IPS-11a (cell line): ENCODE data around the gene ARAP1.

Source experiments
- H3K4me3 ChIP-seq: one replicate; pipeline ENCODE4 v1.5.1; 2013; ENCODE audit warnings: low read depth, low read length, control low read depth

ARAP1 gene

GRCh38 chr11:72668629-72669347, 83.4 kb downstream of the ARAP1 start:
- no peak overlapping the region for H3K4me3 ChIP-seq

GRCh38 chr11:72665911-72666472, 86.2 kb downstream of the ARAP1 start:
- no peak overlapping the region for H3K4me3 ChIP-seq

DNA sequence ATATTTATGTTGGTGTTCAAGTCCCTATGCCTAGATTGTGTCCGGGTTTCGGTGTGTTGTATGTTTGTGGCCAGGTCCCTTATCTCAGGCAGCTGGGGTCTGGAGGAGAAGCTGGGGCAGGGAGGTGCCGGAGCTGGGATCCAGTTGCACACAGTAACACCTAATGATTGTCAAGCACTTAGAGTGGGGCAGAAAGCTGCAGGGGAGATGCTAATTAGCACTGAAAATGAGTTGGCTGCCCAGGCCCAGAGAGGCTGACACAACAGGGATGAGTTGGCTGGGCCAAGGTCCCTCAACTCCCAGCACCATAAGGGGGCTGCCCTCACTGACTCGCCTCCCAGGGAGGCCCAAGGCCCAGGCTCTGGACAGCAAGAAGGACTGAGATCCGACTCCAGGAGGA, 90.2 kb downstream of the ARAP1 start:
- no peak overlapping the region for H3K4me3 ChIP-seq

DNA sequence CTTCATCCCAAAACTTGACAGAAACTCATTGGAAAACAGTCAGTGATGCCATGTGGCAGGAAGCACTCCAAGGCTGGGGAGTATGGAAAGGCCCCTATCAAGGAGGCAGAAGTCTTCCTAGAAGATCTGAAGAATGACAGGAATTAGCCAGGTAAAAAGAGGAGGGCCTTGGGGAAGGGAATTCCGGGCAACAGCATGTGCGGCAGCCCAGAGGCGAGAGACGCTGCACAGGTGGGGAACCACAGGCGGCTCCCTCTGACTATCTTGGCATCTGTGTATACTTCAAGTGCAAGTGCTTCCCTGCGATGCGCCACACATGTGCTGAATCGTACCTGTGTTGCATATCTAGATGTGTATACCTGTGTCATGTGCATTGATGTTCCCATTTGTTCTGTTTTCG, 90.7 kb downstream of the ARAP1 start:
- no peak overlapping the region for H3K4me3 ChIP-seq

DNA sequence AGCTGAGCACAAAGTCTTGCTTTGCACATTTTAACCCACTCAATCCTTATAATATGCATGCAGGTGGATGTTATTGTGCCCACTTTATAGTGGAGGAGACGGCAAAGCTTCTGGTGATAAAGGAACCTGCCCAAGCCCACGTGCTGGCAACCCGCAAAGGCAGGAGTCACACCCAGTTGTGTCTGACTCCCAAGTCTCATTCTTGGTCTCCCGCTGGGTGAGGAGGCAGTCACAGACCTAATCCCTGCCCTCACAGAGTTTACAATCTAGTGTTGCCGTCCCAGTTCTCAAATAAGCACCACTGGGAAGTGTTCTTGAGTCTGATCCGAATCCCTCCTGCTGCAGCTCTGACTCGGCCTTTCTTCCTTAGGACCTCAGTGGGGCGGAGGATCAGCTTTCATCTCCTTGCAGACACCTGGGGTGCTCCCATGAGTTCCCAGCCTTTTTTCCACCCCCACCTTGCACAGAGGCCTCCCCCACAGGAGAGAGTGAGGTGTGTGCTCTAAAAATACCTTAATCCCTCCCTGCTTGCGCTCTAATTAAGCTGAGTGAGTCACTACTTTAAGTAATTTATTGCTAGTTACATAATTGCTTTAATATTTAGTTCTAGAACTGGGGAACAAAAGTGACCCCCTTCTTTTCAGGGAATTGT, 93.1 kb downstream of the ARAP1 start:
- no peak overlapping the region for H3K4me3 ChIP-seq

GRCh38 chr11:72657411-72658100, 94.7 kb downstream of the ARAP1 start:
- no peak overlapping the region for H3K4me3 ChIP-seq

DNA sequence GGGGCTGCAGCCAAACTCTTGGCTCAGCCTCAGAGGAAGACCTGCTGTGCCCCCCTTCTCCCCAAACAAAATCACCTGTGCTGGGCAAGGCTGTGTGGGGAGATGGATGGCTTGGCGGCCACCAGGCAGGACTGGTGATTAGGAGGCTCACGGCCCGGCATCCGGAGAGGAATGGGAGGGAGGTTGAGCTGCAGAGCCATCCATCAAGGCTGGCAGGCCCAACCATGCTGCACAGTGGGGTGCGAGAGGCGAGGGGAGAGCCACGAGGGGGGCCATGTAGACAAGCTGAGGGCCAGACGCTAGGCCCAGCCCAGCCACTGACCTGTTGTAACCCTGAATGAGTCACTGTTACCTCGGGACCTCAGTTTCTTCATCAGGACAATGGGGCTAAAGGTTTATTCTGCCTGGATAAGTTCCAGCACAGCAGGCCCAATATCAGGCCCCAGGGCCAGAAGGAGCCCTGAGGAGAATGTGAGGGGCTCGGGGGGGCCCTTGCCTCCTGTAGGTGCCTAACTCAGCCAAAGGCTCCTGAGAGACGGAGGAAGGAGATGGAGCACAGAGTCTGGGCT, 96.2 kb downstream of the ARAP1 start:
- H3K4me3 ChIP-seq, result no peak overlapping the region

- no peak overlapping the region for H3K4me3 ChIP-seq
Measured at GRCh38 chr11:72655014-72655413, 97.2 kb downstream of the ARAP1 start.

DNA sequence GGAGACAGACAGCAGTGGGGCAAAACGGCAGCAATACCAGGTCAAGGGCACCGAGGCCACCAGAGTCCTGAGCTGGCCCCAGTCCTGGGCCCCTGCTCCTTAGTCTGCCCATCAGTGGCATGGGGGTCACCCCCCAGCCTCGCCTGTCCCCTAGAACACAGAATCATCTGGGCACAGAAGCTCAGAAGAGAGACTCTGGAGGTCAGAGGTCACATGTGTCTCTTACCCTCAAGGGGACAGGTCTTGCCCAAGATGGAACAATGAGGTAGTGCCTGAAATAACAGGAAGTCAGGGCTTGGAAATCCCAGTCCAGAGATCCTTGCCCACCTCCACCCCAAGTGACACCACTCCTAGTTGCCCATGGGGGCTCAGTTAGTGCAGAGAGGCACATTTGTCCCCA, 98.6 kb downstream of the ARAP1 start:
- no peak overlapping the region for H3K4me3 ChIP-seq

DNA sequence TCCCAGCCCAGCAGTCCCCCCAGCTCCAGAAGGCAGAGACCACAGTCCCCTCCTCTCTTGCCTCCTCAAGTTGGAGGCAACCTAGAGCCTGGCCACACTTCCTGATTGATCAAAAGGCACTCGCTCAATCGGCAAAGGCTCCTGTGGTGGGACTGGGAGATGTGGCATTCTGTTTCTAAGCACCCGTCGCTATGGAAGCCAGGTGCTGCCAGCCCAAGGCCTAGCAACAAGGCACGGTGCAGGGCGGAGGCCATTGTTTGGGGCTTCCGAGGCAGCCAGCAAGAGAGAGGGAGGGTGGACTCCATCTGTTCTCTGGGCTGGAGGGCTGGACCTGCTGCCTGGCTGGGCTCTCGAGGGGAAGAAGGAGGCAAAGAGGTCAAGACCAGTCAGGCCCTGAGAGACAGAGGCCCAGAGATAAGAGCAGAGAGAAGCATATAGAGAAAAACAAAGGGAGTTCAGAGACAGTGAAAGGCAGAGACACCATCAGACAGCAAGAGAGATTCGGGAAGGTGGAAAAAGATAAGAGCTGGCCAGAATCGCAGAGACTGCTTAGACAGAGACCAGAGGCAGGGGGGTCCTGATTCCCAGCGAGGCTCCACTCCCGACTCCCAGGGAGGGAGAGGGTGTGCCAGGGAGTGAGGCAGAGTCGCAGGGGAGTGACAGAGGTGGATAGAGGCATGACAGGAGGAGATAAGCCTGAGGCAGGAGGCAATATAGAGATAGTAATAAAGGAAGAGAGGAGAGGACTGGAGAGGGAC, 99.2 kb downstream of the ARAP1 start:
- H3K4me3 ChIP-seq, result no peak overlapping the region

DNA sequence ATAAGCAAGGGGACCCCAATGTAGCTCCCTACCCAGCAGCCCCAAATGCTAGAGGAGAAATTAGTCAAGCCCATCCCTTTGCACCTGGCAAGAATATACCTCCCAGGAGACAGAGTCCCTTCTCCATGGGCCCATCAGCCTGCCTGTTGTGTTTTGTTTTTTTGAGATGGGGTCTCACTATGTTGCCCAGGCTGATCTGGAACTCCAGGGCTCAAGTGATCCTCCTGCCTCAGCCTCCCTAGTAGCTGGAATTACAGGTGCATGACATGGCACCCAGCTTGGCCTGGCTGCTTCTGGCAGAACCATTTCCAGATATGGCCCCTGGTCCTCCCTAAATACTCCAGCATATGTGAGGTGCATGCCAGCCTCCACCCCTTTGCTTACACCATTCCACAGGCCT, 100.1 kb downstream of the ARAP1 start:
- H3K4me3 ChIP-seq, result no peak overlapping the region

DNA sequence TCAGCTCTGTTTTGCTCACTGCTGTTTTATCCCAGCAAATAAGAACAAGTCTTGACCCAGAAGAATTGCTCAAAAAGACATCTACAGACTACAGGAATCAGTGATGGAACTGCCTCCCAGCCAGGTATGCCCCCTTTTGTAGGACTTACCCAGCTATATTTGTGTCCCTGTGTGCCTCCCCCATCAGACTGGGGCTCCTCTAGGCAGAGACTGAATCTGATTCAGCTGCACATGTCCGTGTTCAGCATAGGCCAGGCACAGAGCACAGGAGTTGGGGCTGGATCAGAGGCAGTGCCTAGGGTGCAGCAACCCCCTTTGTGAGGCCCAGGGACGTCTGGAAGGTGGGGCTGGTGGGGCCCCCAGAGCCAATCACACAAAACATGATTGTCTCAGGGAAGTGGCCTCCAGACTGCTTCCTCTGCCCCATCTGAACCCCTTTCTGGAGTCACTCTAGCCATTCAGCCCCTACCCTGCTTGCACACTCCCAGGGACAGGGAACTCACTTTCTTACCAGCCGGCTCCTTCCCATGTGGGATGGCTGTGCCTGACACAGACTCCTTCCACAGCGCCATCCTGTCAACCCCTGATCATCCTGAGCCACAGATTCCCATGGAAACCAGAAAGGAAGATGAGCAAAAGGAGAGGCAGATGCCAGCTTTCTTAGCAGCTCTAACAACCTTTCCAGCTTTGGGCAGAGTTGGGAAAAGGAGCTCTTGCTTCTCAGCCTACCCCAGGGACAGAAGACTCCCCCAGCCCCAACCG, 102.8 kb downstream of the ARAP1 start:
- no peak overlapping the region for H3K4me3 ChIP-seq

- H3K4me3 ChIP-seq, result no peak overlapping the region
Measured at GRCh38 chr11:72648384-72649136, 103.6 kb downstream of the ARAP1 start.

- H3K4me3 ChIP-seq, result no peak overlapping the region
Measured at GRCh38 chr11:72647882-72648281, 104.3 kb downstream of the ARAP1 start.

GRCh38 chr11:72646472-72646871, 105.7 kb downstream of the ARAP1 start:
- no peak overlapping the region for H3K4me3 ChIP-seq

DNA sequence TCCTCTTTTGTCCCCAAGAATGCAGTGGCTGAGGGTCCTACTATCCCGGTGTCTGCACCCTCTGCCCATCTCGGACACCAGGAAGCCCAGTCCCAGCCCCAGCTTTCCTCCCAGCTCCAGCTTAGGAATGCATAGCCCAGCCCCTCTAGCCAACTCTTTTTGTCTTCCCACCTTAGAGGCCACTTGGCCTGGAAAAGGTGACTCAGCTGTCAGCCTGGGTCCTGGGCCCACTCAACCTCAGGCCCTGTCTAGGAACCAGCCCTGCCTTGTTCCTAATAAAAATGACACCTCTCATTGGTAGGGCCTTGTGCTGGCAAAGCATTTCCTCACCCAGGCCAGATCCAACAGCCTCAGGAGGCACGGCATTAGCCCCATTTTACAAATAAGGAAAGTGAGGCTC, 106.2 kb downstream of the ARAP1 start:
- H3K4me3 ChIP-seq, result no peak overlapping the region

DNA sequence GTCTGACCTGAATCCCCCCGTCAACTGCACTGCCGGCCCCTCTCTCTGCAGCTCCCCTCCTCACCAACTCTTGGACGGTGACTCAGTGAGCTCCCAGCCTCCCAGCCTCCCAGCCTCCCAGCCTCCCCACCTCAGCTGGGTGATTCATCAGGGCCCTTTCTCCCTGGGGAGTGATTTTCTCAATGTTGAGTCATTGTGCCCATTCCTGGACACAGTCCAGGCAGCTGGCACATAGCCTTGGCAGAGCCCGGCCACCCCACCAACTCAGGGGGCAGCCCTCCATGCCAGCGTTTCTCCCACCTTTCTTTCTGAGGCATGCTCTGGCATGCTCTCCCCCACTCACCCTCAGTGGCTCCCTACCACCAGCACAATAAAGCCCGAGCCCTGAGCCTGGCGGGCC, 108.7 kb downstream of the ARAP1 start:
- H3K4me3 ChIP-seq, result no peak overlapping the region

- peak overlapping the region; percentile 8 for H3K4me3 ChIP-seq
Measured at GRCh38 chr11:72642884-72643522, 109.2 kb downstream of the ARAP1 start.
